ENCODE measurements around the gene PAQR7. TPM values are rescaled to one million over a fixed set of nuclear protein-coding genes. Genes with fewer than 3 reads are reported as not detected.

PAQR7 gene
- total RNA-seq, 3 donors from 2014 or later = 4.2 to 8.2 (median 7.2) TPM

DNA sequence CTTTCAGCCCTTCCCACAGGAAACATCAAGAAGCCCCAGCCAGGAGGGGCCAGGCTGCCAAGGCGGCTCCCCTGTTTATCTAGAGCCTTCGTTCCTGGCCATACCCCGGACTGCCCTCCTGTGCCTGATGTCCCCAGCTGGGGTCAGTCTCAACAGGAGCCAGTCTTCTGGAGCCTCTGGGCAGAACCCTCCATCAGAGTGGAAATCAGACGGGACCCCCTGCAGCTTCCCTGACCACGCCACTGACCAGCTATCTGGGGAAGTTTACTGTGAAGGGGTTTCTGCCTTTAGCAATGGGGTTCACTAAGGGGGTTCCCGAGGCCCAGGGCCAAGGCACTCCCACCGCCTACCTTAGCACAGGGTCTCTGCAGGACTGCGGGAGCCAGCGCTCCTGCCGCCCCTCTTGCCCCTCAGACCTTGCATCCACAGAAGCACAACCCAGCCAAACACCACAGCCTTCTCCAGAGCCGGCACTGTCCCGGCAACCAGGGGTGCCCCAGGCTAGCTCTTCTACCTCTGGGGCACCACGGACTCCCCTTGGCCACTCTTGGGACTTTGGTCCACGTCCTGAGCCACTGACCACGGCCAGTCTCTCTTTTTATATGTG lies 59.3 kb downstream of the PAQR7 start:
- no peak for TF ChIP-seq POLR2AphosphoS5 (IDR thresholded peaks at IDR 0.05)
- no peak for TF ChIP-seq POLR2A (IDR thresholded peaks at IDR 0.05)
- TF ChIP-seq, protein P1, sequence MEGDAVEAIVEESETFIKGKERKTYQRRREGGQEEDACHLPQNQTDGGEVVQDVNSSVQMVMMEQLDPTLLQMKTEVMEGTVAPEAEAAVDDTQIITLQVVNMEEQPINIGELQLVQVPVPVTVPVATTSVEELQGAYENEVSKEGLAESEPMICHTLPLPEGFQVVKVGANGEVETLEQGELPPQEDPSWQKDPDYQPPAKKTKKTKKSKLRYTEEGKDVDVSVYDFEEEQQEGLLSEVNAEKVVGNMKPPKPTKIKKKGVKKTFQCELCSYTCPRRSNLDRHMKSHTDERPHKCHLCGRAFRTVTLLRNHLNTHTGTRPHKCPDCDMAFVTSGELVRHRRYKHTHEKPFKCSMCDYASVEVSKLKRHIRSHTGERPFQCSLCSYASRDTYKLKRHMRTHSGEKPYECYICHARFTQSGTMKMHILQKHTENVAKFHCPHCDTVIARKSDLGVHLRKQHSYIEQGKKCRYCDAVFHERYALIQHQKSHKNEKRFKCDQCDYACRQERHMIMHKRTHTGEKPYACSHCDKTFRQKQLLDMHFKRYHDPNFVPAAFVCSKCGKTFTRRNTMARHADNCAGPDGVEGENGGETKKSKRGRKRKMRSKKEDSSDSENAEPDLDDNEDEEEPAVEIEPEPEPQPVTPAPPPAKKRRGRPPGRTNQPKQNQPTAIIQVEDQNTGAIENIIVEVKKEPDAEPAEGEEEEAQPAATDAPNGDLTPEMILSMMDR (IDR thresholded peaks at IDR 0.05) = no peak
- Histone ChIP-seq H3K36me3 (no peaks in the 10 kb centered on the region), H3K4me3 (no peak overlapping the region), H3K27me3 (no peaks in the 10 kb centered on the region), H3K9me3 (no peaks in the 10 kb centered on the region), H3K4me1 (peaks cover 7 to 15% of the 10 kb centered on the region in 2 donors), H3K27ac (no peak overlapping the region)
- DNase-seq (ENCODE audit: low spot score in 2 of 2) = no peak
- intact Hi-C loops (cut with DNase I; ENCODE audit: low total_unique reads) = no loop called here

DNA sequence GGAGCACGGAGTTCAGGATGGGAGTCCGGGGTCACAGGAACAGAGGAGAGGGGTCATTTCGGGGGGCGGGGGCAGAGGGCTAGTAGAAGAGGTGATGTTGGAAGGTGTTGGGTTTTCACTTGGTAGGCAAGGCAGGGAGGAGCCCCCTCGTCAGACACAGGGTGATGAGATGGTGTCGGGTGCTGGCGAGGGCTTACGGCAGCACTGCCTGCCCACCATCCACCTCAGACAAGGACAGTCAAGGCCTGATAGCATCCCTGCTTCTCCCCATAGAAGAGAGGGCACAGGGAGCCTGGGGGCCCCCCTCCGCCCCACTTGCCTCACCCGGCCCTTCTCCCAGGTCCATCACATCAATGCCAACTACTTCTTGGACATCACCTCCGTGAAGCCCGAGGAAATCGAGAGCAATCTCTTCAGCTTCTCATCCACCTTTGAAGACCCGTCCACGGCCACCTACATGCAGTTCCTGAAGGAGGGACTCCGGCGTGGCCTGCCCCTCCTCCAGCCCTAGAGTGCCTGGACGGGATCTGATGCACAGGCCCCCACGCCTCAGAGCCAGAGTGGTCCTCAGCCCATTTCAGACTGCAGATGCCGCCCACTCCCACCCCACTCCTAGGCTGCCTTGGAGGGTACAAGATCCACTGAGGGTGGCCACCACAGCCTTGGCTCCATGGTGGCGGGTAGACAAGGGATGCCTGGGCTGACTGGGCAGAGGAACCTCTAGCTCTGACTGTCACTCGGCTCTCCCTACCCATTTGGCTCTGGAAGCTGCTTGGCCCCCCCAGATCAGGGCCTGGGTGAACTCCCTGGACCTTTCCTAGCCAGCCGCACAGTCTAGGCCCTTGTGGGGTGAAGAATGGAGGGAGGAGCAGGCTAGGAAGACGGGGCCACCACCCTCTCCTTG lies 60.0 kb downstream of the PAQR7 start:
- peaks cover 7 to 12% of the 10 kb centered on the region in 2 donors for H3K4me1 ChIP-seq
- H3K36me3 ChIP-seq = no peaks in the 10 kb centered on the region
- TF ChIP-seq POLR2A (IDR thresholded peaks at IDR 0.05) (no peak), POLR2AphosphoS5 (IDR thresholded peaks at IDR 0.05) (no peak)
- TF ChIP-seq, protein P1 (IDR thresholded peaks at IDR 0.05) = no peak
- no peaks in the 10 kb centered on the region for H3K27me3 ChIP-seq
- H3K9me3 ChIP-seq = no peaks in the 10 kb centered on the region
- no peak for DNase-seq (ENCODE audit: low spot score in 2 of 2)
- no peak overlapping the region for H3K4me3 ChIP-seq
- H3K27ac ChIP-seq = no peak overlapping the region
- intact Hi-C loops (cut with DNase I; ENCODE audit: low total_unique reads) = no loop called here

DNA sequence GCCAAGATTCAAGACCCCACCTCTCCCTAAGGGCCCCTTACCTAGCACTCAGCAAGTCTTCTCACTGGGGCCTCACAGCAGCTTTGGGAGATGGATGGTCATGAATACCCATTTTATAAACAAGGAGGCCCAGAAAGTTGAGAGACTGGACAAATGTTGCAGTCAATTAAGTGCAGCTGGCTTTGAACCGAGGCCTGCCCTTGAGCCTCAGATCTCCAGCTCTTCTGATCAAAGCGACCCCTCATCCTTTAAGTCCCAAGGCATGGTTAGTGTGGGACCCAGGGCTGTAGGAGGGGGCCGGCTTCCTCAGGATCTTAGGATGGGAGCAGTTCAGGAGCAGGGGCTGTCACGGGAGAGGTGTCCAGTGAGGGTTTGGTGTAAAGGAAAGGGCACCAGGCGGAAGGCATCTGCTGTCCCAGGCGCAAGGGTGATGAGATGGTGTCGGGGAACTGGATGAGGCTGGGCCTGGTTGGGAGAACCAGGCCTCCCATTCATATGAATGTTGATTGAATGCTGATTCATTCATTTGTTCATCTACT lies 60.9 kb downstream of the PAQR7 start:
- intact Hi-C loops (cut with DNase I; ENCODE audit: low total_unique reads) = no loop called here
- peaks cover 7 to 12% of the 10 kb centered on the region in 2 donors for H3K4me1 ChIP-seq
- H3K36me3 ChIP-seq = no peaks in the 10 kb centered on the region
- no peaks in the 10 kb centered on the region for H3K9me3 ChIP-seq
- no peak for DNase-seq (ENCODE audit: low spot score in 2 of 2)
- H3K27me3 ChIP-seq = no peaks in the 10 kb centered on the region
- no peak overlapping the region for H3K27ac ChIP-seq
- TF ChIP-seq, protein P1 (IDR thresholded peaks at IDR 0.05) = no peak
- TF ChIP-seq POLR2A (IDR thresholded peaks at IDR 0.05) = no peak
- no peak for TF ChIP-seq POLR2AphosphoS5 (IDR thresholded peaks at IDR 0.05)
- H3K4me3 ChIP-seq = no peak overlapping the region

DNA sequence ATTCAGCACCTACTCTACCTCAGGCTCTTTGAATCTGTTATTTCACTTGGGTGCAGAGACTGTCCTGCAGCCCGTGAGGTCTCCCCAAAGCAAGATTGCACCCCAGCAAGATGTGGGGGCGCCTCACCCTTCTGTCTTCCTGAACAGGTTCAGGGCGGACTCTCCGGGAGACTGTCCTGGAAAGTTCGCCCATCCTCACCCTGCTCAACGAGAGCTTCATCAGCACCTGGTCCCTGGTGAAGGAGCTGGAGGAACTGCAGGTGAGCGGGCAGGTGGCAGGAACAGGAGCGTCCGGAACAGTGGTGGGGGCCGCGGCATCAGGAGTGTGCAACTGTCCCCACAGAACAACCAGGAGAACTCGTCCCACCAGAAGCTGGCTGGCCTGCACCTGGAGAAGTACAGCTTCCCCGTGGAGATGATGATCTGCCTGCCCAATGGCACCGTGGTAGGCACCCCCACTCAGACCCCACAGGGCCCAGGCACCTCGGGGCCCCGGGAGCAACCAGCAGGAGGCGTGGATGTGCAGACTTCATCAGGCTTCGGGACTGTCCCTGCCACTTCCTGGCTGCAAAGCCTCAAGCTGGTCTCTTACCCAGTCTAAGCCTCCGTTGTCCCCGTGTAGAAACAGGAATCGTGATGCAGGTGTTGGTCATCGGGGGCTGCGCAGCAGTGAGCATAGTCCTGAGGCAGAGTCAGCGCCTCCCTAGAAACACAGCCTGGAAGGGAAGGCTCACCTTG lies 61.6 kb downstream of the PAQR7 start:
- no peaks in the 10 kb centered on the region for H3K36me3 ChIP-seq

More for the DNA sequence above, 61.6 kb downstream of the PAQR7 start:
- H3K27ac ChIP-seq = no peak overlapping the region
- H3K4me1 ChIP-seq = peaks cover 5 to 12% of the 10 kb centered on the region in 2 donors
- no peaks in the 10 kb centered on the region for H3K9me3 ChIP-seq
- intact Hi-C loops (cut with DNase I; ENCODE audit: low total_unique reads) = no loop called here
- TF ChIP-seq POLR2A (IDR thresholded peaks at IDR 0.05) (no peak), POLR2AphosphoS5 (IDR thresholded peaks at IDR 0.05) (no peak)
- TF ChIP-seq, protein P1 (IDR thresholded peaks at IDR 0.05) = no peak
- no peaks in the 10 kb centered on the region for H3K27me3 ChIP-seq
- no peak overlapping the region for H3K4me3 ChIP-seq
- no peak for DNase-seq (ENCODE audit: low spot score in 2 of 2)
